C1 segment of cervical spinal cord (tissue), 14 donors: ENCODE results near the gene CLCN6.
A peak's percentile ranks its signal among the peaks of the same experiment; 100 is the strongest.

Source experiments
- DNase-seq, 14 donors: peaks; one replicate each; lab custom pipeline; 2025; lab: John Stamatoyannopoulos, UW

CLCN6 gene

GRCh38 chr1:11823366-11824137, 17.6 kb downstream of the CLCN6 start:
- no peak for DNase-seq

GRCh38 chr1:11825131-11825530, 19.1 kb downstream of the CLCN6 start:
- DNase-seq, result no peak

GRCh38 chr1:11826946-11827345, 21.0 kb downstream of the CLCN6 start:
- DNase-seq, result no peak

- DNase-seq, result no peak
Observed at GRCh38 chr1:11828511-11828910, 22.5 kb downstream of the CLCN6 start.

- DNase-seq, result no peak
Observed at GRCh38 chr1:11831945-11832725, 26.1 kb downstream of the CLCN6 start.

- DNase-seq, result no peak
Observed at GRCh38 chr1:11833497-11833896, 27.5 kb downstream of the CLCN6 start.

GRCh38 chr1:11833900-11834299, 27.9 kb downstream of the CLCN6 start:
- DNase-seq, result no peak

- no peak for DNase-seq
Observed at GRCh38 chr1:11835441-11836225, 29.6 kb downstream of the CLCN6 start.

- no peak for DNase-seq
Observed at GRCh38 chr1:11836955-11837766, 31.2 kb downstream of the CLCN6 start.

GRCh38 chr1:11837767-11838348, 31.9 kb downstream of the CLCN6 start:
- no peak for DNase-seq

- DNase-seq, result peak in 10 of 14 donors; percentile 5 to 72 (median 32)
Observed at GRCh38 chr1:11838349-11839272, 32.6 kb downstream of the CLCN6 start.

GRCh38 chr1:11839727-11840705, 34.0 kb downstream of the CLCN6 start:
- no peak for DNase-seq

GRCh38 chr1:11841245-11842153, 35.5 kb downstream of the CLCN6 start:
- DNase-seq, result no peak

- DNase-seq, result peak in 3 of 14 donors; percentile 5 to 17 (median 5)
Observed at GRCh38 chr1:11842154-11843041, 36.4 kb downstream of the CLCN6 start.

- no peak for DNase-seq
Observed at GRCh38 chr1:11845641-11846335, 39.8 kb downstream of the CLCN6 start.
